Endothelial cell of umbilical vein (primary cell): Measurements from ENCODE around the gene ACOT11. TPM values are rescaled to one million over a fixed set of nuclear protein-coding genes. Genes with fewer than 3 reads are reported as not detected.

Experiments
- BruUV-seq: library from RNA; stranded (reverse); fragments of 400-500 nt; replicated peaks from 2 replicates; lab custom pipeline; 2021; lab: Mats Ljungman, UMichigan
- CTCF ChIA-PET: fragments of 300-600, 350-600 bp; sonication (Branson Sonifier 250); formaldehyde crosslinking; loops from one replicate; lab custom pipeline; 2021; ENCODE audit warnings: antibody characterized with exemption, inconsistent platforms; lab: Charles Lee
- POLR2A ChIA-PET: fragments of 300-600, 350-600 bp; sonication (Branson Sonifier 250); formaldehyde crosslinking; loops from one replicate; lab custom pipeline; 2021; ENCODE audit warnings: antibody characterized with exemption, inconsistent platforms; lab: Charles Lee
- DNase-seq: peaks from one replicate; pipeline ENCODE4 v3.0.0-alpha.2; 2011; ENCODE audit warnings: low read depth, low spot score
- FAIRE-seq: peaks from 2 replicates; lab custom pipeline; 2011; peaks lifted over from hg19 to GRCh38; lab: Jason Lieb, UNC
- H2AFZ ChIP-seq: 2 replicates; pipeline ENCODE4 v1.6.0; 2012; ENCODE audit warnings: low read depth, low read length, control low read depth, inconsistent platforms
- H3K27ac ChIP-seq: 2 replicates; pipeline ENCODE4 v1.5.1; 2011; ENCODE audit warnings: low read depth, mild to moderate bottlenecking, control low read depth, low read length, moderate library complexity; ENCODE audit not compliant: insufficient read depth
- H3K27me3 ChIP-seq, 2 experiments: 2 replicates each; pipeline versions ENCODE4 v1.6.0 to v1.6.1; 2011; ENCODE audit warnings: low read length in 2 of 2, mixed read lengths in 1 of 2; ENCODE audit not compliant: control insufficient read depth in 2 of 2, insufficient read depth in 2 of 2
- H3K36me3 ChIP-seq, 2 experiments: 2 replicates in 1 of 2; 3 replicates in 1 of 2; pipeline ENCODE4 v1.5.1; 2011; ENCODE audit warnings: low read length in 2 of 2, mild to moderate bottlenecking in 1 of 2, moderate library complexity in 1 of 2; ENCODE audit not compliant: control insufficient read depth in 2 of 2, insufficient read depth in 2 of 2; ENCODE audit errors: extremely low read depth in 1 of 2
- H3K4me1 ChIP-seq: 3 replicates; pipeline ENCODE4 v1.5.1; 2011; ENCODE audit warnings: mild to moderate bottlenecking, low read length; ENCODE audit not compliant: control insufficient read depth, insufficient read depth; ENCODE audit errors: extremely low read depth
- H3K4me2 ChIP-seq: 2 replicates; pipeline ENCODE4 v1.6.1; 2011; ENCODE audit warnings: low read length, control low read depth, mixed read lengths; ENCODE audit not compliant: insufficient read depth
- H3K4me3 ChIP-seq, 3 experiments: fragments of 200-600 bp in 1 of 3; sonication (generic), shearing (Covaris generic) in 1 of 3; replicated peaks in 1 of 3; 2 replicates each; pipeline ENCODE4 v1.5.1; 2011 to 2016; ENCODE audit warnings: control low read depth in 3 of 3, low read length in 3 of 3, mild to moderate bottlenecking in 2 of 3, inconsistent platforms in 1 of 3, low read depth in 1 of 3, moderate library complexity in 1 of 3; ENCODE audit not compliant: insufficient read depth in 1 of 3
- H3K79me2 ChIP-seq: 2 replicates; pipeline ENCODE4 v1.6.0; 2012; ENCODE audit warnings: low read length, inconsistent platforms; ENCODE audit not compliant: control insufficient read depth, insufficient read depth
- H3K9ac ChIP-seq: replicated peaks from 2 replicates; pipeline ENCODE3; 2011; ENCODE audit warnings: low read length, control low read depth; ENCODE audit not compliant: insufficient read depth; ENCODE audit errors: extremely low read depth
- H3K9me1 ChIP-seq: replicated peaks from 3 replicates; pipeline ENCODE4 v1.6.0; 2011; ENCODE audit warnings: mild to moderate bottlenecking, low read length; ENCODE audit not compliant: control insufficient read depth, insufficient read depth; ENCODE audit errors: extremely low read depth
- H3K9me3 ChIP-seq: replicated peaks from 2 replicates; pipeline ENCODE4 v1.5.1; 2012; ENCODE audit warnings: low read length, inconsistent platforms; ENCODE audit not compliant: control insufficient read depth, insufficient read depth
- H4K20me1 ChIP-seq: replicated peaks from 2 replicates; pipeline ENCODE3; 2011; ENCODE audit warnings: mild to moderate bottlenecking, low read length; ENCODE audit not compliant: control insufficient read depth, insufficient read depth; ENCODE audit errors: extremely low read depth
- CTCF ChIP-seq, 2 donors: IDR thresholded peaks; 1 replicate in 1 of 2; 2 replicates in 1 of 2; pipeline ENCODE4 v1.5.1; 2011; ENCODE audit warnings: low read length in 2 of 2, mild to moderate bottlenecking in 2 of 2, moderate library complexity in 2 of 2, control low read depth in 1 of 2, inconsistent platforms in 1 of 2, low read depth in 1 of 2; ENCODE audit not compliant: insufficient read depth in 1 of 2; ENCODE audit errors: extremely low read depth in 1 of 2
- EZH2 ChIP-seq: IDR thresholded peaks from 2 replicates; pipeline ENCODE4 v1.6.1; 2012; ENCODE audit warnings: borderline replicate concordance, low read depth, mild to moderate bottlenecking, moderate library complexity, low read length, inconsistent platforms; ENCODE audit not compliant: severe bottlenecking
- FOS ChIP-seq: IDR thresholded peaks from 2 replicates; pipeline ENCODE4 v1.6.1; 2011; ENCODE audit warnings: mild to moderate bottlenecking, low read length, moderate library complexity, borderline replicate concordance; ENCODE audit not compliant: insufficient read depth
- GATA2 ChIP-seq: IDR thresholded peaks from 2 replicates; pipeline ENCODE4 v1.7.0; 2011; ENCODE audit warnings: low read depth, mild to moderate bottlenecking, moderate library complexity, mixed read lengths, low read length; ENCODE audit not compliant: insufficient read length, insufficient read depth
- JUN ChIP-seq: IDR thresholded peaks from 2 replicates; pipeline ENCODE4 v1.6.1; 2011; ENCODE audit warnings: borderline replicate concordance, low read depth; ENCODE audit not compliant: insufficient read length, insufficient read depth
- MAX ChIP-seq: IDR thresholded peaks from 2 replicates; pipeline ENCODE4 v1.6.1; 2011; ENCODE audit not compliant: insufficient read depth, insufficient read length
- MYC ChIP-seq: IDR thresholded peaks from one replicate; pipeline ENCODE4 v1.6.1; 2011; ENCODE audit warnings: mild to moderate bottlenecking, low read depth, low read length
- POLR2A ChIP-seq: IDR thresholded peaks from 2 replicates; pipeline ENCODE4 v1.6.1; 2012; ENCODE audit warnings: low read depth, mild to moderate bottlenecking, control low read depth, low read length
- POLR2AphosphoS5 ChIP-seq: IDR thresholded peaks from 2 replicates; pipeline ENCODE4 v1.6.1; 2012; ENCODE audit warnings: low read depth, mild to moderate bottlenecking, control low read depth, low read length, moderate library complexity; ENCODE audit not compliant: insufficient read depth
- dilution Hi-C: fragments of 300-500 bp; cut with MboI; formaldehyde crosslinking; loops from one replicate; pipeline ENCODE4 v1.15.0; 2019; ENCODE audit warnings: low sequenced_read_pairs; ENCODE audit not compliant: extremely low pct_ligation_motif_present
- intact Hi-C: fragments of 100-400 bp; cut with micrococcal nuclease; formaldehyde crosslinking; loops from one replicate; pipeline ENCODE4 v1.10.0; 2022
- polyA plus RNA-seq, 4 experiments: library from polyadenylated mRNA; depleted of rRNA in 3 of 4; stranded (reverse) in 3 of 4; unstranded in 1 of 4; fragments of >200 nt; gene quantifications; 2 replicates each; pipeline versions ENCODE4 v1.2.1 to v1.2.3, GENCODE V29; 2011 to 2012; ENCODE audit warnings: missing spikeins in 1 of 4
- total RNA-seq: library from RNA; stranded (reverse); gene quantifications from 2 replicates; pipeline ENCODE4 v1.2.3, GENCODE V29; 2021

Gene ACOT11
- total and polyA plus RNA-seq, 2 donors (not counting 3 experiments of a cell fraction or from before 2014, with no cell fraction given) = 4.5 to 5.4 TPM

- H3K4me3 ChIP-seq = no peak overlapping the region
- CTCF ChIA-PET = no interaction called here
- dilution Hi-C loops = no loop called here
- POLR2A ChIA-PET = no interaction called here
- no peaks in the 10 kb centered on the region for H3K9me1 ChIP-seq
- no peaks in the 10 kb centered on the region for H4K20me1 ChIP-seq
- H3K9ac ChIP-seq = no peak overlapping the region
- no peak for FAIRE-seq
- no peak for DNase-seq
- H3K9me3 ChIP-seq = no peaks in the 10 kb centered on the region
- no peak overlapping the region for H3K4me2 ChIP-seq
- H3K4me1 ChIP-seq = no peaks in the 10 kb centered on the region
- no peak overlapping the region for H3K27ac ChIP-seq
- intact Hi-C loops = no loop called here
- TF ChIP-seq MAX (no peak), GATA2 (no peak)
- no peaks in the 10 kb centered on the region for H3K27me3 ChIP-seq
- H3K79me2 ChIP-seq = no peaks in the 10 kb centered on the region
- H2AFZ ChIP-seq = no peak overlapping the region
- H3K36me3 ChIP-seq = no peaks in the 10 kb centered on the region
- BruUV-seq = no TSS peak
Observed at GRCh38 chr1:54583871-54584270, 35.8 kb downstream of the ACOT11 start.

GRCh38 chr1:54584575-54584974 lies 36.5 kb downstream of the ACOT11 start:
- Histone ChIP-seq H3K9ac (no peak overlapping the region), H3K4me3 (no peak overlapping the region), H3K9me3 (no peaks in the 10 kb centered on the region), H3K79me2 (no peaks in the 10 kb centered on the region), H3K4me1 (no peaks in the 10 kb centered on the region), H3K27ac (no peak overlapping the region), H2AFZ (no peak overlapping the region), H4K20me1 (no peaks in the 10 kb centered on the region), H3K36me3 (no peaks in the 10 kb centered on the region), H3K9me1 (no peaks in the 10 kb centered on the region), H3K4me2 (no peak overlapping the region), H3K27me3 (no peaks in the 10 kb centered on the region)
- POLR2A ChIA-PET = no interaction called here
- CTCF ChIA-PET = no interaction called here
- BruUV-seq = no TSS peak
- intact Hi-C loops (no loop called here), dilution Hi-C loops (no loop called here)
- TF ChIP-seq EZH2 = no peak
- TF ChIP-seq MYC = no peak
- no peak for TF ChIP-seq MAX
- no peak for TF ChIP-seq POLR2AphosphoS5
- TF ChIP-seq FOS = no peak
- no peak for TF ChIP-seq CTCF (IDR thresholded peaks at IDR 0.05; ENCODE audit: extremely low read depth in 1 of 2, insufficient read depth in 1 of 2, low read depth in 1 of 2, low read length in 2 of 2)
- TF ChIP-seq POLR2A = no peak
- no peak for TF ChIP-seq GATA2
- no peak for TF ChIP-seq JUN
- FAIRE-seq (no peak), DNase-seq (no peak)
